PFSK-1 (cell line): ENCODE data around the gene UTP20.

ENCODE experiments used
- FOXP2 ChIP-seq: optimal IDR thresholded peaks from 2 replicates; pipeline ENCODE3; 2011; ENCODE audit warnings: borderline replicate concordance, control low read depth, inconsistent platforms; ENCODE audit not compliant: insufficient read depth; ENCODE audit errors: extremely low read length, extremely low read depth
- POLR2AphosphoS5 ChIP-seq: IDR thresholded peaks from 2 replicates; pipeline ENCODE4 v1.6.1; 2012; ENCODE audit warnings: low read depth, mild to moderate bottlenecking, control low read depth, low read length, moderate library complexity
- SIN3A ChIP-seq: IDR thresholded peaks from 2 replicates; pipeline ENCODE4 v1.6.1; 2012; ENCODE audit warnings: mild to moderate bottlenecking, low read length, moderate library complexity, borderline replicate concordance; ENCODE audit not compliant: insufficient read depth
- TAF1 ChIP-seq: IDR thresholded peaks from 2 replicates; pipeline ENCODE4 v1.6.1; 2012; ENCODE audit warnings: low read length, control low read depth, borderline replicate concordance; ENCODE audit not compliant: insufficient read depth
- TF ChIP-seq, protein P1 (sequence below), 2 experiments: IDR thresholded peaks; 2 replicates each; pipeline versions ENCODE4 v1.6.1 to v1.8.0; 2011 to 2012; ENCODE audit warnings: low read depth in 2 of 2, low read length in 2 of 2, control low read depth in 1 of 2, inconsistent platforms in 1 of 2, mild to moderate bottlenecking in 1 of 2, moderate library complexity in 1 of 2; ENCODE audit not compliant: insufficient read depth in 1 of 2

Gene UTP20

DNA sequence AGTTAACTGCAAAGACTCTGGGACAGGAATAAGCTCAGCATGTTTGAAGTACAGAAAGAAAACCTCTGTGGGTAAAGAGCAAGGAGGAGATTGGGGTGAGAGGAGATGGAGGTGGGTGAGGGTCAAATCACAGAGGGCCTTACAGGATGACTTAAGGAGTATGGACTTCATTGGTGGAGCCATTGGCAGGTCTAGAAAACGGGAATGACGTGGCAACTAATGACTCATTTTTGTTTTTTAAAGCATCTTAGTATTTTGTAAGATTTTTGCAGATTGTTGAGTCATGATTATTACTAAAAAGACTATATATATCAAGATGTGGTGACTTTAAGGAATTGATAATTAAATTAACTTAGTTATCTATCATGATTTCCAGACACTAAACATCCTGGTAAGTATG is 18.5 kb downstream of the UTP20 start:
- no peak for TF ChIP-seq SIN3A

DNA sequence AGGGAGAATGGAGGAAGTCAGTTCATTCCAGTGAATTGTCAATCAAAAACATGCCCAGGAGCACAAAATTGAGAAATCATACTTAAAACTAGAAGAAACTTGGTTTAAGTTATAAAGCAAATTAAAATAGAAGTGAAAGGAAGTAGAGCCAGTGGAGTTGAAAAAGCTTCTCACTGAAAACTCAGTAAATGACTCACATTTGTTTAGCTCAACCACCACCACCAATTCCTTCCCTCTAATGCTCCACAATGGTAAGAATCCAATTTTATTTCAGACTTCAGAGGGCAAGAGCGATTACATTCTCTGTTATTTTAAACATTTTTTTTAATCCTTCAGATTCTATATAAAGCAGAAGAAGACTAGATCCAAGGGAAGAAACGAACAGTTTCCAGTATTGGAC is 19.4 kb downstream of the UTP20 start:
- TF ChIP-seq, protein P1, sequence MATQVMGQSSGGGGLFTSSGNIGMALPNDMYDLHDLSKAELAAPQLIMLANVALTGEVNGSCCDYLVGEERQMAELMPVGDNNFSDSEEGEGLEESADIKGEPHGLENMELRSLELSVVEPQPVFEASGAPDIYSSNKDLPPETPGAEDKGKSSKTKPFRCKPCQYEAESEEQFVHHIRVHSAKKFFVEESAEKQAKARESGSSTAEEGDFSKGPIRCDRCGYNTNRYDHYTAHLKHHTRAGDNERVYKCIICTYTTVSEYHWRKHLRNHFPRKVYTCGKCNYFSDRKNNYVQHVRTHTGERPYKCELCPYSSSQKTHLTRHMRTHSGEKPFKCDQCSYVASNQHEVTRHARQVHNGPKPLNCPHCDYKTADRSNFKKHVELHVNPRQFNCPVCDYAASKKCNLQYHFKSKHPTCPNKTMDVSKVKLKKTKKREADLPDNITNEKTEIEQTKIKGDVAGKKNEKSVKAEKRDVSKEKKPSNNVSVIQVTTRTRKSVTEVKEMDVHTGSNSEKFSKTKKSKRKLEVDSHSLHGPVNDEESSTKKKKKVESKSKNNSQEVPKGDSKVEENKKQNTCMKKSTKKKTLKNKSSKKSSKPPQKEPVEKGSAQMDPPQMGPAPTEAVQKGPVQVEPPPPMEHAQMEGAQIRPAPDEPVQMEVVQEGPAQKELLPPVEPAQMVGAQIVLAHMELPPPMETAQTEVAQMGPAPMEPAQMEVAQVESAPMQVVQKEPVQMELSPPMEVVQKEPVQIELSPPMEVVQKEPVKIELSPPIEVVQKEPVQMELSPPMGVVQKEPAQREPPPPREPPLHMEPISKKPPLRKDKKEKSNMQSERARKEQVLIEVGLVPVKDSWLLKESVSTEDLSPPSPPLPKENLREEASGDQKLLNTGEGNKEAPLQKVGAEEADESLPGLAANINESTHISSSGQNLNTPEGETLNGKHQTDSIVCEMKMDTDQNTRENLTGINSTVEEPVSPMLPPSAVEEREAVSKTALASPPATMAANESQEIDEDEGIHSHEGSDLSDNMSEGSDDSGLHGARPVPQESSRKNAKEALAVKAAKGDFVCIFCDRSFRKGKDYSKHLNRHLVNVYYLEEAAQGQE (IDR thresholded peaks at IDR 0.05; ENCODE audit: insufficient read depth in 1 of 2, low read depth in 2 of 2, low read length in 2 of 2) = no peak
- TF ChIP-seq POLR2AphosphoS5 (no peak), SIN3A (no peak), FOXP2 (no peak), TAF1 (no peak)

DNA sequence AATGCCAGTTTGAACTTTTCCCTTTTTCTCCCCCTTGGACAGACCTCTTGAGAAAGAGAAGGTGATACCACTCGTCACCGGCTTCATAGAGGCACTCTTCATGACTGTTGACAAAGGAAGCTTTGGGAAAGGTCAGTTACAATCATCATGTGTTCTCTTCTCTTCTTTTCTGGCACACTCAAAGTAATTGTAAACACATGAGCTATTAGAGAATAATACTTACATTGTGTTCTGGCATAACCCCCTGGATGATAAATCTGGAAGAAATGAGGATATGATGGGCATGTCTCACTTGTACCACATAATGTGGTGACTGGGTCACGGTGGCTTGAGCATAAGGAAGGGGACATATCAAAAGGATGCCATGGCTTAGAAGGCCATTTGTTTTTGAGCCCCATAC is 20.0 kb downstream of the UTP20 start:
- TF ChIP-seq, protein P1 (IDR thresholded peaks at IDR 0.05; ENCODE audit: insufficient read depth in 1 of 2, low read depth in 2 of 2, low read length in 2 of 2) = no peak
- TF ChIP-seq FOXP2 = no peak
- TF ChIP-seq POLR2AphosphoS5 = no peak
- no peak for TF ChIP-seq TAF1

DNA sequence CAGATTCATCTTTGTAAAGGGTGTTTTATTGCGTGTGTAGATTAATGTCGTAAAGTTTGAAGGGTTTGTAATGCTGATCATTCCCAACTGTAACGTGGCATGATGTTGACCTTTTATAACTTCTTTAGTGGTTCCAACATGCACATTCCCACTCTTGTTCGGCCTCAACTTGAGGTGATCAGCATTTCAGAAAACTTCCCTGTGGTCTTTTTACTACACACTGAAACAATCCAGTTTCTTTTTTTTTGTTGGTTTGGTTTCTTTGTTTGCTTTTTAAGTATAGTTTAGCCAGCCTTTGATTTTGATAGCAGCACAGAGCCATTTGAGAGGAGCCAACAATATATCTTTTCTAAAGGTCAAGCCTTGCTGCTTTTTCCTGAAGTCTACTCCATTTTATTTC is 22.8 kb downstream of the UTP20 start:
- TF ChIP-seq TAF1 (no peak), FOXP2 (no peak), POLR2AphosphoS5 (no peak), SIN3A (no peak)
- TF ChIP-seq, protein P1 (IDR thresholded peaks at IDR 0.05; ENCODE audit: insufficient read depth in 1 of 2, low read depth in 2 of 2, low read length in 2 of 2) = no peak

DNA sequence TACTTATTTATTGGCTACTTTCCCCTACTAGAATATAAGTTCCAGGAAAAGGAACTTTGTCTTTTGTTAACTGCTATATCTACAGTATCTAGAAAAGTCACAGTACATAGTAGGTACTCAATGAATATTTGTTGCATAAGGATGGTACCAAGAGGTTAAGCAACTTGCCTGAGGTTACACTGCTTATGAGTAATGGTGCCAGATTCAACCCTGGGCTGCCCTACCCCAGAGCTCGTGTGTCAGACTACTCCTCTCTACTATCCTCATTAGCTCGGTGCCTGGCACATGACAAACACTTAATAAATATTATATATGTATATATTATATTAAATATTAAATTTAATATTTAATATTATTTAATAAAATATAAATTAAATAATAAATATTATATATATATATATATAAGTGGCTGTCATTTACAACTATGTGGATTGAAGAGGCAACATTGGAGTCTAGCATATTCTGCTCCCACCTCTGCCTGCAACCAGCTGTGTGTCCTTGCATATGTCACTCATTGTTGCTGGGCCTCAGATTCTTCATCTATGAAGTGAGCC is 25.4 kb downstream of the UTP20 start:
- TF ChIP-seq TAF1 = no peak
- TF ChIP-seq, protein P1 (IDR thresholded peaks at IDR 0.05; ENCODE audit: insufficient read depth in 1 of 2, low read depth in 2 of 2, low read length in 2 of 2) = no peak
- no peak for TF ChIP-seq POLR2AphosphoS5
- TF ChIP-seq FOXP2 = no peak
- no peak for TF ChIP-seq SIN3A

DNA sequence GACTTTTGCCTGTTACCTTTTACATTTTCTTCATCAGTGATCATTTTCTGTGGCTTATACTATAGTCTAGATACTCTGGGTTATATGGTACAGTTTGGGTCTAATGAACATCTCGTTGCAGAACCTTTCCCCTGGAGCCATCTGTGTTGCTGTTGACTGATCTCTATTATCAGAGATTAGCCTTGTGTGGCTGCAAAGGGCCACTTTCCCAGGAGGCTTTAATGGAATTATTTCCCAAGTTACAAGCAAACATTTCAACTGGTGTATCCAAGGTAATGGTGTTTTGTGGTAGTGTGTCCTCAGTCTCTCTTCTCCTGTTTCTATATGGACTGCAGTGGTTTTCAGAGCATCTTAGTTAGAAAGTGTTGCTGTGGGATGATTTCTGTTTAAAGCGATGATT is 25.9 kb downstream of the UTP20 start:
- no peak for TF ChIP-seq FOXP2
- no peak for TF ChIP-seq SIN3A
- no peak for TF ChIP-seq TAF1
- TF ChIP-seq POLR2AphosphoS5 = no peak
- TF ChIP-seq, protein P1 (IDR thresholded peaks at IDR 0.05; ENCODE audit: insufficient read depth in 1 of 2, low read depth in 2 of 2, low read length in 2 of 2) = no peak
